Ovary (tissue), 1 donor: ENCODE results near the gene PHOX2B.

Experiments used
- EP300 ChIP-seq: sonication (generic); formaldehyde crosslinking; IDR thresholded peaks from one replicate; pipeline ENCODE4 v1.6.1; 2017; ENCODE audit warnings: antibody characterized with exemption
- POLR2A ChIP-seq: fragments of 450-650 bp; IDR thresholded peaks from one replicate; pipeline ENCODE4 v1.6.1; 2017; ENCODE audit warnings: antibody characterized with exemption, mild to moderate bottlenecking, moderate library complexity

DNA sequence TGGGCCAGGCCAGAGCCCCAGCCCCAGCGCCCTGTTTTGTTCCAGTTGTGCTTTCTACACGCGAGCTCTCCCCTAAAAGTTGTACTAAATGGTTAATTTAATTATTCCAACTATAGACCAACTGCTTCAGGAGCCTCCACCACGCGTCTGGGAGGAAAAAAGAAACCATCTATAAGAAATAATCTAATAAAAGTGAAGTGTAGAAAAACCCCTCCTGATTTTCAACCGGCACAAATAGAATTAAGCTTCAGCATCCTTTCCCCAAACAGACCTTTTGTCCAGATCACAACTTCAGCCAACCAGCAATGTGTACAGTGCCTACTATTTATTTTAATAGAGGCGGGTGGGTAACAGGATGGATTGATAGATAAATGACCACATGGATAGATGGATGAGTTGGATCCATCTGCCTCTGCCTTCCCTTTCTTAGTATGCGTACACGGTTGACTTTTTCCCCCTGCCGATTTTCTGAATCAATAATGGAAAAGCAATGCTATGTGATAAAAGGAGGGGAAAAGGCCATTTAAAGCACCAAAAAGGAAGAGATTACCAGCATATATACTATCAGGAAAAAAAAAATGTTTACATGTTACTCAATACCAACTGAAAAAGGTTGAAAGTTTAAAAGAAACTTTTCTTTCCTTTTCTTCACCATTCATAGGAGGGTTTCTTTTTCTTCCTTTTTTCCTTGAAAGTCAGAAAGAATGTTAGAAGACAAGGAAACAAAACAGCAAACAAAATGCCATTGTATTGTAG lies 3.7 kb upstream of the PHOX2B start:
- TF ChIP-seq EP300 (no peak), POLR2A (no peak)
